CMK (cell line): ENCODE data around the gene CACNB2.

ENCODE experiments used
- DNase-seq: peaks from one replicate; pipeline ENCODE4 v3.0.0-alpha.2; 2010; ENCODE audit warnings: low read depth

The CACNB2 gene

DNA sequence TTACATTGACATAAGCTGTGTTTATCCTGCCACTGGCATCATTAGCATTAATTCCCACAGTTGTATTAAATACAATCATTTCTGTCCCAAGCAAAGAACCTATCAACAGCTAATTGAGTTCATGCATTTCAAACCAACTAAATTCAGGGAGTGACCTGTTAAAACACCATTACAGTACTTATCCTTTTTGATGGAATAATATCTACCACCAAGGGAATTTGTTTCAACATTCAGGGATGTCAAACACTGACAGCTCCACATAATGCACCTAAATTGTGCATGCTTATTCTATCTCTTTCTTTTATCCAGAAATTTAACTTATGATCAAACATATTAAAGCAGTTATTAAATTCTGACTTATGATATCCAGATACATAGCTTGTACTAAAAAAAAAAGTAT lies 374.3 kb downstream of the CACNB2 start:
- no peak for DNase-seq

DNA sequence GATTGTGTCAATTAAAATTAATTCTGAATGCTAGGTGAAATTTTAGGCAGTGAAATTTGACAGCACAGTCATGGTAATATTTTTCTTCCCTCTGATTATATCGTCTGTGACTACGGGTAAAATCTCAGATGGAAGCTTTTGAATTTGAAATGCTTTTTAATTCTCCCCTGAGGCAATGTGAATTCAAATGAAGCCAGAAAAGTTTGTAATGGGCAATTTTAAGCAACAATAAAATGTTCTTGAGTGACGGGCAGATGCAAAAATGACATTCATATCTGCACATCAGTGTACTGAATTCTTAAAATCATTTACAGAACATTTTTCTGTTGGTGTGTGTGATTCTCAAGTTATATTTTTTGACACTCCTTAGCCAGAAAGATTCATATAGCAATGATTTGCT lies 376.6 kb downstream of the CACNB2 start:
- DNase-seq, result no peak

DNA sequence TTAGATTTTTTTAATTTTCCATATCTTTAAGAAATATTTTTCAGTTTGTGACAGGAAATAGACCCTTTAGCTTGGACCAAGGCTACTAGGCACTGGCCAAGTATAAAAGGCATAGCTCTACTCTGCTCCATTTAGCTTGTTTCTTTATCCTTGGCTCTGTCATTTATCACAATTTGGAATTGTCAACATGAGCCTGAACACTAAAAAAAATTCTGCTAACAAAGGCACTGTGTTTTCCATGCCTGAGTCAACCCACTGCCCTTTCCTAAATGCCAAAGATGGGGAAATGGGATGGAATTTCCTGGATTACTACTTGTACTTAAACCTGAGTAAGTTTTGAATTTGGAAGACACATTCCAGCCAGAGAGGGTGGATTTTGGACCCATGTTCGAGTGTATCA lies 382.8 kb downstream of the CACNB2 start:
- no peak for DNase-seq

DNA sequence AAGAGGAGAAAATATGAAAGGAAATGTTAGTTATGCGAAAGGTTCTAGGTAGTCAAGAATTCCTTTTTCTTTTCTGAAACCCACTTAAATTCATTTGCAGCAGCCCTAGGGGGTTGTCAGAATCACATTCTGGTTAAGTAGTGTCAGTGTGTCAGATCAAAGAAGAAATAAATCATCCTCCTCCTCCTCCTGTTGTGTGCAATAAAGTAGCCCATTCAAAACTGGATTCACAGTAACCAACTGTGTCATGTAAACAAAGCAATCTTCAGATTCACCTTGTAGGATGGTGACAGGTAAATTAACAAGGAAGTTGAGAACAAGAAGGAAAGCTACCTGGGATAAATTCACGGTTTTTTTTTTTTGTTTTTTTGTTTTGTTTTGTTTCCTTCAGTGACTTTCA lies 383.6 kb downstream of the CACNB2 start:
- DNase-seq, result no peak

DNA sequence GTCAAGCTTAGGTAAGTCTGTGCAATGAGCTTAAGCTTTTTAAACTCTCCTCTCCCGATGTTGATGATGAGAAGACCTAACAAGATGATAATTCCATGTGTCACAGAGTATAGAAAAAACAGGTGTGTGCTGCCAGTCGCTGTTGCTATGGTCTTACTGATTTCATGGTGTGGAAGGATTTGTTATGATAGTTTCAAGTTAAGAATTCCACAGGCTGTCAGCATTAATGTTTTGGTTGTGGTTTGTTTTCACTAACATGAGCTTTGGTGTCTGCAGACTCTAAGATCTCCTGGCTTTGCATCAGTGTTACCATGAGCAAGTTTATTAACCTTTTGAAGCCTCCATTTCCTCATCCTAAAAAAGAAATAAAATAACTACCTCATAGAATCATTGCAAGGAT lies 387.5 kb downstream of the CACNB2 start:
- no peak for DNase-seq

DNA sequence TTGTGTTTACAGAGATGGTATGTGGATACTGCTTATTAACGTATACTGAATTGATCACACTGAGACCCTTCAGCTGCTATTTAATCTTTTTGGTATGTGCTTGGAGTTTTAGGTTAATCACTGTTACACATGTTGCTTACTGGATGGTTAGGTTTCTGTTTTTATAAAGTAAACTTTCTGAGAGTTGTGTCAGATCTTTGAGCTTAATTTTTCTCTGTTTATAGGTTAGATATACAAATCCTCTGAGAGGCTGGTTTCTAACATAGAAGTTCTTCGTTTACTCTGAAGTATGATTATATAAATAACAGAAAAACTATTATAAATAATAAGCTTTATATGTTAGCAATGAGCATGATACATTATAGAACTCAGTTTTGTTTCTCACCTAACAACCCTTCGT lies 388.1 kb downstream of the CACNB2 start:
- no peak for DNase-seq

DNA sequence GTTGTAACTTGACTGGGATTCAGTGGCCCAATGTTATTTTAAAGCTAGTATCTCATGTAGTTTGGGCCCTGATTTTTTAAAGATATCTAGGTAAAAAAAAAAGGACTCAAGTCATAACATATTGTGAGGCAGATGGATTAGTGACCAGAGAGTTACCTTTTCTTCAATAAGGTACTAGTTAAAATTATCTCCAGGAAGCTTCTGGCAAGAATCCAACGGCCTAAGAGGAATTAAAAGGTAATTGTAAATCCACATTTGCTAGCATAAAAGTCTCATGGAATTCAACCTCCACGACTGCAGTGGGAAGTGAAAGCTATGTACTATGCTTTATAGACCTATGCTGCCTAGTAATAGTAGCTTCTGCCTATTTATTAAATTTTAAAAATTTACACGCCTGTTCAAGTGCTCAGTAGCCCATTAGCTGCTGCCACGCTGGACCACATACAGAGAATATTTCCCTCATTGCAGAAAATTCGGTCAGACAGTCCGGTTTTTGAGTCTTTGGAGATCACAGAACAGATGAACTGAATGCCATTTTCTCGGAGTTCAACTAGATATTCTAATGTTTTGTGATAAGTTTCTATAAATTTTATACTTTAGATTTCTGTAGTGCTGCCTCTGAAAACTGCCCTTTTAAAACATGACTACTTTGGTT lies 392.8 kb downstream of the CACNB2 start:
- no peak for DNase-seq

DNA sequence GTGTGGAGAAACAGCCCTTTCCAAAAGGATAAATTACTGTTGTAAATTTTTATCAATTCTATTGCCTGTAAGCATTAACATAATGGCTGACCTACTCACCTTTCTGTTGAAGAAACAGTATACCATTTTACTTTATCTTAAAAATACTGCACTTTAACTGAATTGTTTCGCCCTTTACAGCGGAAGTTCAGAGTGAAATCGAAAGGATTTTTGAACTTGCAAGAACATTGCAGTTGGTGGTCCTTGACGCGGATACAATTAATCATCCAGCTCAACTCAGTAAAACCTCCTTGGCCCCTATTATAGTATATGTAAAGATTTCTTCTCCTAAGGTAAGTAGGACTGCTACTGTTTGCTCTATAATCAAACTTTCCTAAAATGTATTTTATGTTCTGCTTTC lies 393.7 kb downstream of the CACNB2 start:
- DNase-seq, result no peak

DNA sequence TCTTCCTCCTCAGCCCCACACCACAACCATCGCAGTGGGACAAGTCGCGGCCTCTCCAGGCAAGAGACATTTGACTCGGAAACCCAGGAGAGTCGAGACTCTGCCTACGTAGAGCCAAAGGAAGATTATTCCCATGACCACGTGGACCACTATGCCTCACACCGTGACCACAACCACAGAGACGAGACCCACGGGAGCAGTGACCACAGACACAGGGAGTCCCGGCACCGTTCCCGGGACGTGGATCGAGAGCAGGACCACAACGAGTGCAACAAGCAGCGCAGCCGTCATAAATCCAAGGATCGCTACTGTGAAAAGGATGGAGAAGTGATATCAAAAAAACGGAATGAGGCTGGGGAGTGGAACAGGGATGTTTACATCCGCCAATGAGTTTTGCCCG lies 399.1 kb downstream of the CACNB2 start:
- DNase-seq, result no peak

DNA sequence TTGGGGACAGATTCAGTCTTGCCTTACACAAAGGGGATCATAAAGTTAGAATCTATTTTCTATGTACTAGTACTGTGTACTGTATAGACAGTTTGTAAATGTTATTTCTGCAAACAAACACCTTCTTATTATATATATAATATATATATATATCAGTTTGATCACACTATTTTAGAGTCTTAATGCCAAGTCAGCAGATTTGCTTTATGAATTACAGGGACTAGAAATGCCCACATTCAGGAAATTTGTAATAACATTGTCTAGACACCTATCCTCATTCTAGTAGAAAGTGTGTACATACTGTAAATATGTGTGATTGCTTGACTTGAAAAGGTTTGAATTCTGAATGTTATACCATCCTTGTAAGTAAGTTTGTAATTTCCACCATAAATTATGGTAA lies 400.0 kb downstream of the CACNB2 start:
- no peak for DNase-seq

DNA sequence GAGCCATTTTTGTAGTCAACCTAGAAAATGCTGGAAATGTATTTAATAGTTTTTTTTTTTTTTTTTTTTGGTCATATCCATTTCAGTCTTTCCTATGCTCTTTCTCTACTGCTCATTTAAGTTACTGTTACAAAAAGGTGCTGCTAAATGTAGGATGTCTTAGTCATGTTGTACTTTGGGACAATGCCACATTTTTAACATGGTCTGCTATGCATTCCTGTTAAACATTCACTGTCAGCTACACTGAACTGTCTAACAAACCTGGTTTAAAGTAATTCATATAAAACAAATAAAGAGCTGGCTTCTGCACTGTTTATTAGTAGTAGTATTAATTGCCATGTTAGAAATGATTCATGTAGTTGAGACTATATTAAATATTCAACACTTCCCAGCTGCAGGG lies 402.6 kb downstream of the CACNB2 start:
- DNase-seq, result no peak

DNA sequence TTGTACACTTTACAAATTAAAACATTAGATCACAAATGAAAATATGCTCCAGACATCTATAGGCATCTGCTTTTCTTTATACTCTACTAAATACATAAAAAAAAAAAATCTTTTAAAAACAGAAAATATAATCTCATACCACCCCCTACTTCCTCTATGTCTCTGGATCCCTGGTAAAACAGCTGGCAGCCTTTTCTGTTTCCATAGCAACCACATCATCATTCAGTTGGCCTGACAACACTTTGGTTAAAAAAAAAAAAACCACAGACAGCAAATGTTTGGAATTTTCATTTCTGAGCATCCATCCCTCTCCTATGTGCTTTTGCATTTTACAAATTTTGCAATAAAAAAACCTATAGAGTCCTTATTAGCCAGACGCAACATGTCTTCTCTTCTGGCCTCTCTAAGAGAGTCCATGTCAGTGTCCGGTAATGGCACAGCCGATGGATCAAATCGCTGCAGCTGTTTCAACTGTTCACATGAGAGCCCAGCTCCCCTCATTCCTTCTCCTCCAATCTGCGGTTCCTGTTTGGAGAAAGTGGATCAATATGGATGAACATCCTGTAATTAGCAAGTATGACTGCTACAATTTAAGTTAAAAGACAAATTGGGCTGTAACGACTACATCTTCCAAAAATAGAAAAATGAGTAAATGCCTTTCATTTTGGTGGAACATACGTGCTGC lies 405.5 kb downstream of the CACNB2 start:
- no peak for DNase-seq

DNA sequence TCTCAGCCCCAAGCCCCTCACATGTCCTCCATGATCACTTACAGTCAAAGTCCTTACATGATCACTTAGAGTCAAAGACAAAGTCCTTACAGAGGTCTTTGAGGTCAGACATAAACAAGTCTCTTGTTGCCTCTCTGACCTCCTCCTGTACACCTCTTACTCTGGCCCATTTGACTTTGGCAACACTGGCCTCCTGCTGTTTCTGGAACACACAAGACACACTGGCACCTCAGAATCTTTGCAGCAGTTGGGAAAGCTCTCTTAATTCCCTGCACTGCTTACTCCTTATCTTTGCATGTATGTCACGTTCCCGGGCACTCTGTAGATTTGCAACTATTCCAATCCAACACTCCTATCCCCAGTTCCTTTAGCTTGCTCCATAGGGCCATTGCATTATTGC lies 408.9 kb downstream of the CACNB2 start:
- DNase-seq, result no peak

DNA sequence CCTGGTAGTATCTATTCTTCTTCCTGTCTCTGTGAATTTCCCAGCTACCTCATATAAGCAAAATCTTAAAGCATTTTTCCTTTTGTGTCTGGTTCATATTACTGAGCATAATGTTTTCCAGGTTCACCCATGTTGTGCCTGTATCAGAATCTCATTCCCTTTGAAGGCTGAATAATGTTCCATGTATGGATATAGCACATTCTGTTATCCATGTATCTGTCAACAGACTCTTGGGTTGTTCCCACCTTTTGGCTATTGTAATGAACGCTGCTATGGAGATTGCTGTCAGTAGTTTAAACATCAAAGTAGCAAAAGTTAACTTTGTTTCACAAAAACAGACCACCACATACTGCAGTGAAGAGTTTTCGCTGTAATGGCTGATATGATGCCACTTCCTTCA lies 411.2 kb downstream of the CACNB2 start:
- no peak for DNase-seq

DNA sequence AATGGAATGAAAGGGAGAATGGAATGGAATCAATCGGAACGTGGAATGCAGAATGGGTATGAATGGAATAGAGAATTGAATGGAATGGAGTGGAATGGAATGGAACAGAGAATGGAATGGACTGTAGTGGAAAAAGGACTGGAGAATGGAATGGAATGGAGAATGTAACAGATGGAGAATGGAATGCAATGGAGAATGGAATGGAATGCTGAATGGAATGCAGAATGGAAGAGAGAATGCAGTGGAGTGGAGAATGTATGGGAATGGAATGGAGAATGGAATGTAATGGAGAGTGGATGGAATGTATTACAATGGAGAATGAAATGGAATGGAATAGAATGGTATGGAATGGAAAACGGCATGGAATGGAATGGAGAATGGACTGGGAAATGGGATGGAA lies 414.3 kb downstream of the CACNB2 start:
- no peak for DNase-seq

DNA sequence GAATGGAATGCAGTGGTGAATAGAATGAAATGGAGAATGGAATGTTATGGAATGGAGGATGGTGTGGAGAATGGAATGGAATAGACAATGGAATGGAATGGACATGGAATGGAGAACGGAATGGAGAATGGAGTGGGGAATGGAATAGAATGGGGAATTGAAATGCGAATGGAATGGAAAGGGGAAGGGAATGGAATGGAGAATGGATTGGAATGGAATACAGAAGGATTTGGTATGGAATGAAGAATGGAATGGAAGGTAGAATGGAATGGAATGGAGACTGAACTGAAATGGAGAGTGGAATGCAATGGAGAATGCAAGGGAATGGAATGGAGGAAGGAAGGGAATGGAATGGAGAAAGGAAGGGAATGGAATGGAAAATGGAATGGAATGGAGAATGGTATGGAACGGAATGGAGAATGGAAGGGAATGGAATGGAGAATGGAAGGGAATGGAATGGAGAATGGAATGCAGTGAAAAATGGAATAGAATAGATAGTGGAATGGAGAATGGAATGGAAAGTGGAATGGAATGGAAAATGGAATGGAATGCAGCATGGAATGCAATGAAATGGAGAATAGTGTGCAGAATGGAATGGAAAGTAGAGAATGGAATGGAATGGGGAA lies 416.4 kb downstream of the CACNB2 start:
- DNase-seq, result no peak

DNA sequence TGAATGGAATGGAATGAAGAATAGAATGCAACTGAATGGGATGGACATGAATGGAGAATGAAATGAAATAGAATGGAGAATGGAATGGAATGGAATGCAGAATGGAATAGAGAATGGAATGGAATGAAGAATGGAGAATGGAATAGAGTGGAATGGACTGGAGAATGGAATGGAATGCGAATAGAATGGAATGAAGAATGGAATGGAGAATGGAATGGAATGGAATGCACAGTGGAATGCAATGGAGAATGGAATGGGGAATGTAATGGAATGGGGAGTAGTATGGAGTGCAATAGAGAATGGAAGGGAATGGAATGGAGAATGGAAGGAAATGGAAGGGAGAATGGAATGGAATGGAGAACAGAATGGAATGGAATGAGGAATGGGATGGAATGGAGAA lies 417.7 kb downstream of the CACNB2 start:
- no peak for DNase-seq

DNA sequence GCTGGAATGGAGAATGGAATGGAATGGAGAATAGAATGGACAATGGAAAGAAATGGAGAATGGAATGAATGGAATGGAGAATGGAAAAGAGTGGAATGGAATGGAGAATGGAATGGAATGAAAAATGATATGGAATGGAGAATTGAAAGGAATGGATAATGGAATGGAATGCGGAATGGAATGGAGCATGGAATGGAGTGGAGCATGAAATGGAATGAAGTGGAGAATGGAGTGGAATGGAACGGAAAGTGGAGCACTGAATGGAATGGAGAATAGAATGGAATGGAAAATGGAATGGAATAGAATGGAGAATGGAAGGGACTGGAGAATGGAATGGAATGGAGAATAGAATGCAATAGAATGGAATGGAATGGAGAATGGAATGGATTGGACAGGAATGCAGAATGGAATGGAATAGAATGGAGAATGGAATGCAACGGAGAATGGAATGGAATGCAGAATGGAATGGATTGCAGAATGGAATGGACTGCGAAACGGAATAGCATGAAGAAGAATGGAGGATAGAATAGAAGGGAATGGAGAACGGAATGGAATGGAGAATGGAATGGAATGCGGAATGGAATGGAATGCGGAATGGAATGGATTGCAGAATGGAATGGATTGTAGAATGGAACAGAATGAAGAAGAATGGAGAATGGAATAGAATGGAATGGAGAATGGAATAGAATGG lies 421.8 kb downstream of the CACNB2 start:
- no peak for DNase-seq

DNA sequence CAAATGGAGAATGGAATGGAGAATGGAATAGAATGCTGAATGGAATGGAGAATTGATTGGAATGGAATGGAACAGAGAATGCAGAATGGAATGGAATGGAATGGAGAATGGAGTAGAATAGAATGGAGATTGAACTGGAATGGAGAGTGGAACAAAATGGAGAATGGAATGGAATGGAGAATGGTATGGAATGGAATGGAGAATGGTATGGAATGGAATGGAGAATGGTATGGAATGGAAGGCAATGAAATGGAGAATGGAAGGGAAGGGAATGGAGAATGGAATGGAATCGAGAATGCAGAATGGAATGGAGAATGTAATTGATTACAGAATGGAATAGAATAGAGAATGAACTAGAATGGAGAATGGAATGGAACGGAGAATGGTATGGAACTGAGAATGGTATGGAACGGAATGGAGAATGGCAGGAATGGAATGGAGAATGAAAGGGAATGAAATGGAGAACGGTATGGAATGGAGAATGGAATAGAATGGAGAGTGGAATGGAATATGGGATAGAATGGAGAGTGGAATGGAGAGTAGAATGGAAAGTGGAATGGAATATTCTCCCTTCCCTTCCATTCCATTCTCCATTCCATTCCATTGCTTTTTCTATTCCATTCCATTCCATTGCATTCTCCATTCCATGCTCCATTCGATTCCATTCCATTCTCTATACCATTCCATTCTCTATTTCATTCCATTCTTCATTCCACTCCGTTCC lies 422.9 kb downstream of the CACNB2 start:
- DNase-seq, result no peak

DNA sequence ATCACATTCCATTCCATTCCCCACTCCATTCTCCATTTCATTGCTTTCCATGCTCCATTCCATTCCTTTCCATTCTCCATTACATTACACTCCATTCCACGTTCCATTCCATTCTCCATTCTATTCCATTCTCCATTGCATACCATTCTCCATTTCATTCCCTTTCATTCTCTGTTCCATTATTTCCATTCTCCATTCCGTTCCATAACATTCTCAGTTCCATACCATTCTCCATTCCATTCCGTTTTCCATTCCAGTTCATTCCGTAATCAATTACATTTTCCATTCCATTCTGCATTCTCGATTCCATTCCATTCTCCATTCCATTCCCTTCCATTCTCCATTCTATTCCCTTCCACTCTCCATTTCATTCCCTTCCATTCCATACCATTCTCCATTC lies 424.8 kb downstream of the CACNB2 start:
- DNase-seq, result no peak

DNA sequence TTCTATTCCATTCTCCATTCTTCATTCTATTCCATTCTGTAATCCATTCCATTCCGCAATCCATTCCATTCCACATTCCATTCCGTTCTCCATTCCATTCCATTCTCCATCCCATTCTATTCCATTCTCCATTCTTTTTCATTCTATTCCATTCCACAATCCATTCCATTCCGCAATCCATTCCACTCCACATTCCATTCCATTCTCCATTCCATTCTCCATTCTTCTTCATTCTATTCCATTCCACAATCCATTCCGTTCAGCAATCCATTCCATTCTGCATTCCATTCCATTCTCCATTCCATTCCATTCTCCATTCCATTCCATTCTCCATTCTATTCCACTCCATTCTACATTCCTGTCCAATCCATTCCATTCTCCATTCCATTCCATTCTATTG lies 426.0 kb downstream of the CACNB2 start:
- no peak for DNase-seq

DNA sequence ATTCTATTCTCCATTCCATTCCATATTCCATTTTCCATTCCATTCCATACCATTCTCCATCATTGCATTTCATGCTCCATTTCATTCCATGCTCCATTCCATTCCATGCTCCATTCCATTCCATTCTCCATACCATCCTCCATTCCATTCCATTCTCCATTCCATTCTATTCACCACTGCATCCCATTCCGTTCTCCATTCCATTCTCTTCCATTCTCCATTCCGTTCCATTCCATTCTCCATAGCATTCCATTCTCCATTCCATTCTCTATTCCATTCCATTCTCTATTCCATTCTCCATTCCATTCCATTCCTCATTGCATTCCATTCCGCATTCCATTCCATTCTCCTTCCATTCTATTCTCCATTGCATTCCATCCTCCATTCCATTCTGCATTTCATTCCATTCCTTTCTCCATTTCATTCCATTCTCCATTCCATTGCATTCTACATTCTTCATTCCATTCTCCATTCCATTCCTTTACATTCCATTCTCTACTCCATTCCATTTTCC lies 427.2 kb downstream of the CACNB2 start:
- DNase-seq, result no peak
